ENCODE data around the gene DDX54. TPM values are rescaled to one million over a fixed set of nuclear protein-coding genes. Genes with fewer than 3 reads are reported as not detected.
"Not testable (repeated sequence)": the region's sequence is repeated elsewhere in the genome, so short reads cannot be mapped to it uniquely, and the experiment has no call there.

DDX54 gene
- total RNA-seq, 1 donor from 2014 or later = 122 TPM

DNA sequence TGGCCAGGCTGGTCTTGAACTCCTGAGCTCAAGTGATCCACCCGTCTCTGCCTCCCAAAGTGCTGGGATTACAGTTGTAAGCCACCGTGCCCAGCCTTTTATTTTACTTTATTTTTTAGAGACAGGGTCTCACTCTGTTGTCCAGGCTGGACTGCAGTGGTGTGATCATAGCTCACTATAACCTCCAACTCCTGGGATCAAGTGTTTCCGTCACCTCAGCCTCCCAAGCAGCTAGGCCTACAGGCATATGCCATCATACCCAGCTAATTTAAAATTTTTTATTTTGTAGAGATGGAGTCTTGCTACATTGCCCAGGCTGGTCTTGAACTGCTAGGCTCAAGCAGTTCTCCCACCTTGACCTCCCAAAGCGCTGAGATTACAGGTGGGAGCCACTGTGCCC, 39.7 kb upstream of the DDX54 start:
- intact Hi-C loops (cut with micrococcal nuclease) = loop anchor here (5.0 kb wide), 1 partner anchor 132 kb away; the partner anchor contains the start of gene PLBD2
- no peak overlapping the region for H3K27ac Mint-ChIP-seq
- H3K27me3 Mint-ChIP-seq = no peaks in the 10 kb centered on the region
- DNase-seq = no peak
- H3K4me1 Mint-ChIP-seq = peaks cover 41% of the 10 kb centered on the region
- H3K9me3 Mint-ChIP-seq = no peaks in the 10 kb centered on the region
- no peak overlapping the region for H3K4me3 Mint-ChIP-seq
- peaks cover 14% of the 10 kb centered on the region for H3K36me3 Mint-ChIP-seq (ENCODE audit: low read depth)

DNA sequence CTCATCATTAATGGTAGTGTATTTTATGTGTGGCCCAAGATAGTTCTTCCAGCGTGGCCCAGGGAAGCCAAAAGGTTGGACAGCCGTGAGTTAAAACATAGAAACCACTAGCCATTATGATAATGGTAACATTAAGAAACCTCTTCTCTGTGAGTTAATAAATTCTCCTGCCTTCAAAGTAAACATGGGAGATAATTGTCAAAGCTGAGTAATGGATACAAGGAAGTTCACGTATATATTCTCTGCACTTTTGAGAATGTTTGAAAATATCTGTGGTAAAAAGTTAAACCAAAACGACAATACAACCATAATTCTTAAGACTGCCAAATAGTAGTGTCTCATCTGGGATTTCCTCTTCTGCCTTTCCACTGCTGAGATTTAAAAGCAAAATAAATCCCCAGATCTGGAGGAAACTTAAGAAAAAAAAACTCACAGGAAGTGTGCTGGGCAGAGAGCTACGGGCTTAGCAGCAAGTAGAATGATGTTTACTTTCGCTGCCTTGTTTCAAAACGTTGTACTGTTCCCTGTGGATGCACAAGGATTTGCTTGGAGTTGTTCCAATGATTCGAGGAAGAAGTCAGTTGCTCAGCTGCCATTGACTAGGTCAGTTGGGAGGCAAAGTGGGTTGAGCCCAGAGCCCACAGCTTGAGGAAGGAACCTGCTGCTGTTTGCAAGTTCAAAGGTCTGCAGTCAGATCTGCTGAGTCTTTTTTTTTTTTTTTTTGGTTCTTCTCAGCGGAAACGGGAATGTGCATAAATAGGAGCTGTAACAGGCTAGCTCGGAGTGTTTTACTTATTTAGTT, 37.7 kb upstream of the DDX54 start:
- H3K4me1 Mint-ChIP-seq = peaks cover 26% of the 10 kb centered on the region

GRCh38 chr12:113221997-113222729, 36.9 kb upstream of the DDX54 start:
- peak; percentile 76 for DNase-seq
- peaks cover 1% of the 10 kb centered on the region for H3K36me3 Mint-ChIP-seq (ENCODE audit: low read depth)
- intact Hi-C loops (cut with micrococcal nuclease) = loop anchor here (1.0 to 5.0 kb wide), 8 partner anchors 8 to 740 kb away; partner anchors contain the start of genes DDX54, OAS2, PLBD2 and RITA1

More for the DNA sequence above, 37.7 kb upstream of the DDX54 start:
- H3K27ac Mint-ChIP-seq = peak overlapping the region; percentile 94
- DNase-seq = peak; percentile 75
- H3K36me3 Mint-ChIP-seq (ENCODE audit: low read depth) = peaks cover 4% of the 10 kb centered on the region
- H3K4me3 Mint-ChIP-seq = peak overlapping the region; percentile 94
- no peaks in the 10 kb centered on the region for H3K9me3 Mint-ChIP-seq
- no peaks in the 10 kb centered on the region for H3K27me3 Mint-ChIP-seq
- intact Hi-C loops (cut with micrococcal nuclease) = loop anchor here (1.0 to 5.0 kb wide), 2 partner anchors 7 to 134 kb away; partner anchors contain the start of gene PLBD2

DNA sequence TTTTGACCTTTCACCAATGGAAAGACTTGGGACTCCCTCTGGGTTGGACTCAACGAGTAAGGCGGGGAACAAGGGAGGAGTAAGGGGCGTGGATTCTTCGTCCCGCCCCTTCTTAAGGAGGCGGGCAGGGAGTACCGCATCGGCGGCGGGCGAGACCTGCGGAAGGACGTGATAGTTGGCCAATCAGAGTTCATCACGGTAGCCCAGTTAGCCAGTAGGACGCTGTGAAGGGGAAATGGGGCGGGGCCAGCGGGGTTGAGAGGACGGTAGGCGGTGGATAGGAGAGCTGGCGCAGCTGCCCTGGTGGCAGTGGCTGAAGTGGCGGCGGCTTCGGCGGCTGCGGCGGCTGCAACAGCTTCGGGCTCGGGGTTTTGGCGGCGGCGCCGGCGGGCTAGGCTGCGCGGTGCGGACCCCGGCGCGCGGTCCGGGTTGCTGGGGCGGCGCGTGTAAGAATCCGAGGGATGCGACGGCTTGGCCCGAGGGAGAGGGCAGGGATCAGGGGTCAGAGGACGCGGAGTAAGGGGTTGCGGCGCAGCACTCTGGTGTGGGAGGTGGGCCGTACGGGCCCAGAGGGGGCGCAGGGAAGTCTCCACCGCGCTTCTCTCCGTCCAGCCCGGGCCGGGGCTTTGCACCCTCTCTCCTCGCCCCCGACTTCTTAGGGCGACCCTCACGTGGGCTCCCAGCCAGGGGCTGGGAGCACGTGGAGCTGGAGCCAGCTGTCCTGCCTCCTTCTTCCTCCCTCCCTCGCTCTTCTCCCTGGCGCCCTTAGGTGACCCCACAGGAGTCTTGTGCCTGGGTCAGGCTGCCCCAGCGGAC, 36.1 kb upstream of the DDX54 start, which contains the start of gene TPCN1:
TPCN1 (plus strand) TSS at position 284 of the 816 bp plus-strand sequence. CDS start 5,389 bp downstream, outside the sequence.
- intact Hi-C loops (cut with micrococcal nuclease) = loop anchor here (1.0 to 5.0 kb wide), 7 partner anchors 13 to 741 kb away; partner anchors contain the start of genes DDX54, OAS2, PLBD2 and RITA1
- no peaks in the 10 kb centered on the region for H3K9me3 Mint-ChIP-seq
- peak within 1 kb of the TSS; percentile 94 for H3K27ac Mint-ChIP-seq
- H3K27me3 Mint-ChIP-seq = no peaks in the 10 kb centered on the region
- peaks cover 1% of the 10 kb centered on the region for H3K36me3 Mint-ChIP-seq (ENCODE audit: low read depth)
- DNase-seq = peak; percentile 100
- H3K4me3 Mint-ChIP-seq = peak within 1 kb of the TSS; percentile 94
- peaks cover 31% of the 10 kb centered on the region for H3K4me1 Mint-ChIP-seq

More at GRCh38 chr12:113221997-113222729, 36.9 kb upstream of the DDX54 start:
- H3K27ac Mint-ChIP-seq = peak overlapping the region; percentile 94
- H3K9me3 Mint-ChIP-seq = no peaks in the 10 kb centered on the region
- H3K4me3 Mint-ChIP-seq = peak overlapping the region; percentile 94
- peaks cover 28% of the 10 kb centered on the region for H3K4me1 Mint-ChIP-seq
- no peaks in the 10 kb centered on the region for H3K27me3 Mint-ChIP-seq

GRCh38 chr12:113220593-113221180, 35.4 kb upstream of the DDX54 start:
- intact Hi-C loops (cut with micrococcal nuclease) = loop anchor here (1.0 to 5.0 kb wide), 7 partner anchors 12 to 742 kb away; partner anchors contain the start of genes DDX54, OAS2, PLBD2 and RITA1
- H3K27ac Mint-ChIP-seq = peak overlapping the region; percentile 94

DNA sequence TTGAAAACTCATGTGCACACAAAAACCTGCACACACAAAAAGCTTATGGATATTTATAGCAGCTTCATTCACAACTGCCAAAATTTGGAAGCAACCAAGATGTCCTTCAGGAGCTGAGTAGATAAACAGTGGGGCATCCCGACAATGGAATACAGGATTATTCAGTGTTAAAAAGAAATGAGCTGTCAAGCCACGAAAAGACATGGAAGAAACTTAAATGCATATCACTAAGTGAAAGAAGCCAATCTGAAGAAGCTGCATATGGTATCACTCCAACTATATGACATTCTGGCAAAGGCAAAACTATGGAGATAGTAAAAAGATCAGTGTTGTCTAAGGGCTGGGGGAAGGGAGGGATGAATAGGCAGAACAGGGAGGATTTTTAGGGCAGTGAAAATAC, 30.7 kb upstream of the DDX54 start:
- Mint-ChIP-seq H3K4me3 (no peak overlapping the region), H3K4me1 (peaks cover 39% of the 10 kb centered on the region), H3K27me3 (no peaks in the 10 kb centered on the region), H3K27ac (no peak overlapping the region), H3K36me3 (ENCODE audit: low read depth) (no peaks in the 10 kb centered on the region), H3K9me3 (no peaks in the 10 kb centered on the region)
- intact Hi-C loops (cut with micrococcal nuclease) = no loop called here
- DNase-seq = no peak

More at GRCh38 chr12:113220593-113221180, 35.4 kb upstream of the DDX54 start:
- Mint-ChIP-seq H3K9me3 (no peaks in the 10 kb centered on the region), H3K4me3 (peak overlapping the region; percentile 94), H3K36me3 (ENCODE audit: low read depth) (peaks cover 1% of the 10 kb centered on the region), H3K27me3 (no peaks in the 10 kb centered on the region), H3K4me1 (peaks cover 32% of the 10 kb centered on the region)
- no peak for DNase-seq

- peak overlapping the region; percentile 48 for H3K27ac Mint-ChIP-seq
- no peak overlapping the region for H3K4me3 Mint-ChIP-seq
Measured at GRCh38 chr12:113214895-113215400, 29.7 kb upstream of the DDX54 start.

DNA sequence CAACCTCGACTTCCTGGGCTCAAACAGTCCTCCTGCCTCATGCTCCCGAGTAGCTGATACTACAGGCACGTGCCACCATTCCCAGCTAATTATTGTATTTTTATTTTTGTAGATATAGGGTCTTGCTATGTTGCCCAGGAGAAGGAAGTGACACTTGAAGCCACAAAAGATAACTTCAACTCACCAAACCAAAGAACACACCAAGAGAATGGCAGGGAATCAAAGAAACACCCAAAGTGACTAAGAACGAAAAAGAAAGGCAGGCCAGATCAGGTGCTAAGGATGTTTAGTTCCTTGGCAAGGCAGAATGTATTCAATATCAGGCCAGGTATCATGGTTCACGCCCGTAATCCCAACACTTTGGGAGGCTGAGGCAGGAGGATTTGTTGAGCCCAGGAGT, 25.9 kb upstream of the DDX54 start:
- Mint-ChIP-seq H3K4me3 (no peak overlapping the region), H3K27me3 (no peaks in the 10 kb centered on the region), H3K27ac (peak overlapping the region; percentile 25), H3K9me3 (peaks cover 5% of the 10 kb centered on the region), H3K36me3 (ENCODE audit: low read depth) (peaks cover 3% of the 10 kb centered on the region), H3K4me1 (peaks cover 61% of the 10 kb centered on the region)
- peak; percentile 65 for DNase-seq
- intact Hi-C loops (cut with micrococcal nuclease) = no loop called here

More at GRCh38 chr12:113214895-113215400, 29.7 kb upstream of the DDX54 start:
- peak; percentile 67 for DNase-seq
- no peaks in the 10 kb centered on the region for H3K27me3 Mint-ChIP-seq
- H3K4me1 Mint-ChIP-seq = peaks cover 39% of the 10 kb centered on the region
- no peaks in the 10 kb centered on the region for H3K36me3 Mint-ChIP-seq (ENCODE audit: low read depth)
- intact Hi-C loops (cut with micrococcal nuclease) = no loop called here
- H3K9me3 Mint-ChIP-seq = no peaks in the 10 kb centered on the region

GRCh38 chr12:113208041-113208934, 23.0 kb upstream of the DDX54 start:
- peak overlapping the region; percentile 97 for H3K27ac Mint-ChIP-seq
- H3K4me1 Mint-ChIP-seq = peaks cover 54% of the 10 kb centered on the region
- no peaks in the 10 kb centered on the region for H3K27me3 Mint-ChIP-seq
- H3K4me3 Mint-ChIP-seq = peak overlapping the region; percentile 77
- H3K9me3 Mint-ChIP-seq = peaks cover 5% of the 10 kb centered on the region
- DNase-seq = peak; percentile 92
- H3K36me3 Mint-ChIP-seq (ENCODE audit: low read depth) = peaks cover 3% of the 10 kb centered on the region
- intact Hi-C loops (cut with micrococcal nuclease) = loop anchor here (1.0 to 2.0 kb wide), 4 partner anchors 9 to 55 kb away; partner anchors contain the start of gene TPCN1

DNA sequence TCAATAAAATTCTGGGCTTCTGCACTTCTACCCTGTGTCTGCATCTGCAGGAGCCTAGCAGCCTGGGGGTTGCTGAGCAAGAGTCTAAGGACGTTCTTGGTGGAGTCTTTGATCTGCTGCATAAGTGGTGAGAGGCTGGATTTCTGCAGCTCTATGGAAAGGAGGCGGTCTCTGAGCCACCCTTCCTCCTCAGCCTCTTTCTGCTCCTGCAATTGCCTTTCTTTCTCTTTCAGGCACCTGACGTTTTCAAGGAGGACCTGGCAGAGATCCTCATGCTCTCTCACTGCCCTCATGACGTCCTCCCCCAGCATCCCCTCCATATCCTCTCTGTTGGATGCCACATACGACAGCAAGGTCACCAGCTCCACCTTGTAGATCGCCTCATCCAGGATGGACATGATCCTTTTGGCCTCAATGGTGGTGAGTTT, 22.3 kb upstream of the DDX54 start:
- Mint-ChIP-seq H3K36me3 (ENCODE audit: low read depth) (peaks cover 3% of the 10 kb centered on the region), H3K4me1 (peaks cover 52% of the 10 kb centered on the region), H3K9me3 (peaks cover 5% of the 10 kb centered on the region), H3K27me3 (no peaks in the 10 kb centered on the region), H3K4me3 (peak overlapping the region; percentile 77), H3K27ac (peak overlapping the region; percentile 97)
- intact Hi-C loops (cut with micrococcal nuclease) = loop anchor here (1.0 to 2.0 kb wide), 4 partner anchors 10 to 55 kb away; partner anchors contain the start of gene TPCN1
- DNase-seq = peak; percentile 81

GRCh38 chr12:113206802-113207201, 21.5 kb upstream of the DDX54 start:
- H3K9me3 Mint-ChIP-seq; H3K36me3 Mint-ChIP-seq (ENCODE audit: low read depth); H3K27me3 Mint-ChIP-seq; H3K4me3 Mint-ChIP-seq; H3K27ac Mint-ChIP-seq; intact Hi-C loops (cut with micrococcal nuclease); DNase-seq: not testable (repeated sequence)
- H3K4me1 Mint-ChIP-seq = peaks cover 52% of the 10 kb centered on the region

GRCh38 chr12:113204804-113205203, 19.5 kb upstream of the DDX54 start:
- H3K36me3 Mint-ChIP-seq (ENCODE audit: low read depth) = peaks cover 3% of the 10 kb centered on the region
- no peak for DNase-seq
- H3K9me3 Mint-ChIP-seq = peaks cover 5% of the 10 kb centered on the region
- intact Hi-C loops (cut with micrococcal nuclease) = no loop called here
- H3K4me1 Mint-ChIP-seq = peaks cover 37% of the 10 kb centered on the region
- H3K4me3 Mint-ChIP-seq = no peak overlapping the region
- H3K27ac Mint-ChIP-seq = no peak overlapping the region
- H3K27me3 Mint-ChIP-seq = no peaks in the 10 kb centered on the region
